Astrocyte (in vitro differentiated cells and primary cell): ENCODE measurements around the gene HELQ. TPM values are rescaled to one million over a fixed set of nuclear protein-coding genes. Genes with fewer than 3 reads are reported as not detected.
A peak's percentile ranks its signal among the peaks of the same experiment; 100 is the strongest.

ENCODE experiments used
- DNase-seq: peaks from one replicate; pipeline ENCODE4 v3.0.0-alpha.2; 2010; ENCODE audit warnings: low read depth
- FAIRE-seq: peaks from 2 replicates; lab custom pipeline; 2011; peaks lifted over from hg19 to GRCh38; lab: Jason Lieb, UNC
- H2AFZ ChIP-seq: 2 replicates; pipeline ENCODE4 v1.6.0; 2012; ENCODE audit warnings: low read depth, low read length, inconsistent platforms
- H3K27ac ChIP-seq: 2 replicates; pipeline ENCODE4 v1.5.1; 2011; ENCODE audit warnings: low read depth, low read length, inconsistent platforms
- H3K27me3 ChIP-seq: 2 replicates; pipeline ENCODE4 v1.6.0; 2011; ENCODE audit warnings: low read length, inconsistent platforms; ENCODE audit not compliant: insufficient read depth
- H3K36me3 ChIP-seq: 2 replicates; pipeline ENCODE4 v1.5.1; 2011; ENCODE audit warnings: low read length, inconsistent platforms; ENCODE audit not compliant: insufficient read depth
- H3K4me1 ChIP-seq: 2 replicates; pipeline ENCODE4 v1.5.1; 2011; ENCODE audit warnings: low read length, inconsistent platforms; ENCODE audit not compliant: insufficient read depth
- H3K4me2 ChIP-seq: 2 replicates; pipeline ENCODE4 v1.6.0; 2012; ENCODE audit warnings: low read length, inconsistent platforms
- H3K4me3 ChIP-seq: 2 replicates; pipeline ENCODE4 v1.5.1; 2011; ENCODE audit warnings: low read depth, mild to moderate bottlenecking, low read length, inconsistent platforms; ENCODE audit not compliant: insufficient read depth
- H3K79me2 ChIP-seq: 2 replicates; pipeline ENCODE4 v1.6.0; 2012; ENCODE audit warnings: mild to moderate bottlenecking, low read length, inconsistent platforms; ENCODE audit not compliant: insufficient read depth
- H3K9ac ChIP-seq: 2 replicates; pipeline ENCODE4 v1.6.0; 2012; ENCODE audit warnings: mild to moderate bottlenecking, low read length, inconsistent platforms
- H3K9me3 ChIP-seq: 2 replicates; pipeline ENCODE4 v1.5.1; 2012; ENCODE audit warnings: low read depth, mild to moderate bottlenecking, low read length, inconsistent platforms; ENCODE audit not compliant: insufficient read depth
- H4K20me1 ChIP-seq: 2 replicates; pipeline ENCODE4 v1.6.0; 2012; ENCODE audit warnings: low read length, inconsistent platforms; ENCODE audit not compliant: insufficient read depth
- H3K27ac Mint-ChIP-seq: one replicate; pipeline ENCODE4 v1.8.0; 2021; ENCODE audit warnings: mild to moderate bottlenecking, mixed read lengths; ENCODE audit not compliant: unreplicated experiment
- H3K27me3 Mint-ChIP-seq: one replicate; pipeline ENCODE4 v1.8.0; 2021; ENCODE audit warnings: low read depth, mixed read lengths; ENCODE audit not compliant: unreplicated experiment
- H3K36me3 Mint-ChIP-seq: one replicate; pipeline ENCODE4 v1.8.0; 2021; ENCODE audit warnings: low read depth, mixed read lengths; ENCODE audit not compliant: unreplicated experiment
- H3K4me1 Mint-ChIP-seq: one replicate; pipeline ENCODE4 v1.8.0; 2021; ENCODE audit warnings: low read depth, mixed read lengths; ENCODE audit not compliant: unreplicated experiment
- H3K4me3 Mint-ChIP-seq: one replicate; pipeline ENCODE4 v1.8.0; 2021; ENCODE audit warnings: mild to moderate bottlenecking, moderate library complexity, mixed read lengths; ENCODE audit not compliant: unreplicated experiment
- H3K9me3 Mint-ChIP-seq: one replicate; pipeline ENCODE4 v1.8.0; 2021; ENCODE audit warnings: mild to moderate bottlenecking, mixed read lengths; ENCODE audit not compliant: unreplicated experiment
- CTCF ChIP-seq: IDR thresholded peaks from 2 replicates; pipeline ENCODE4 v1.5.1; 2011; ENCODE audit warnings: low read depth, mild to moderate bottlenecking, inconsistent platforms, low read length, moderate library complexity; ENCODE audit not compliant: insufficient read depth
- EZH2 ChIP-seq: IDR thresholded peaks from 2 replicates; pipeline ENCODE4 v1.6.1; 2012; ENCODE audit warnings: mild to moderate bottlenecking, low read length, inconsistent platforms; ENCODE audit not compliant: insufficient read depth
- total RNA-seq: library from RNA; stranded (reverse); gene quantifications from 2 replicates; pipeline ENCODE4 v1.2.1, GENCODE V29; 2021

HELQ gene
- total RNA-seq, 1 donor from 2014 or later: 9.4 TPM

- no peak for TF ChIP-seq EZH2
- no peak for TF ChIP-seq CTCF
- H3K79me2 ChIP-seq: no peaks in the 10 kb centered on the region
- Mint-ChIP-seq H3K9me3 (no peaks in the 10 kb centered on the region), H3K36me3 (no peaks in the 10 kb centered on the region), H3K4me1 (peaks cover 8% of the 10 kb centered on the region), H3K4me3 (no peak overlapping the region), H3K27me3 (peaks cover 5% of the 10 kb centered on the region), H3K27ac (no peak overlapping the region)
- no peak for FAIRE-seq
- no peaks in the 10 kb centered on the region for H3K9me3 ChIP-seq
- no peaks in the 10 kb centered on the region for H3K36me3 ChIP-seq
- DNase-seq: peak; percentile 33
- no peak overlapping the region for H3K27ac ChIP-seq
- H2AFZ ChIP-seq: no peak overlapping the region
- no peak overlapping the region for H3K4me3 ChIP-seq
- no peaks in the 10 kb centered on the region for H4K20me1 ChIP-seq
- peaks cover 4% of the 10 kb centered on the region for H3K4me1 ChIP-seq
- no peaks in the 10 kb centered on the region for H3K27me3 ChIP-seq
- no peak overlapping the region for H3K4me2 ChIP-seq
- no peak overlapping the region for H3K9ac ChIP-seq
Measured at GRCh38 chr4:83370640-83370906, 85.0 kb downstream of the HELQ start.

- H3K27ac Mint-ChIP-seq: peak overlapping the region; percentile 21
- TF ChIP-seq EZH2 (no peak), CTCF (no peak)
Measured at GRCh38 chr4:83369831-83370639, 85.6 kb downstream of the HELQ start.

GRCh38 chr4:83364312-83364711 lies 91.3 kb downstream of the HELQ start:
- H2AFZ ChIP-seq: no peak overlapping the region
- H3K9me3 ChIP-seq: no peaks in the 10 kb centered on the region
- no peak overlapping the region for H3K4me3 ChIP-seq
- H3K4me3 Mint-ChIP-seq: no peak overlapping the region
- H3K27me3 Mint-ChIP-seq: peaks cover 5% of the 10 kb centered on the region
- no peaks in the 10 kb centered on the region for H3K36me3 ChIP-seq
- H3K9ac ChIP-seq: no peak overlapping the region
- H3K4me2 ChIP-seq: no peak overlapping the region
- peaks cover 2% of the 10 kb centered on the region for H3K4me1 Mint-ChIP-seq
- no peak overlapping the region for H3K27ac ChIP-seq
- H3K27me3 ChIP-seq: no peaks in the 10 kb centered on the region
- no peaks in the 10 kb centered on the region for H3K9me3 Mint-ChIP-seq
- H3K4me1 ChIP-seq: no peaks in the 10 kb centered on the region
- TF ChIP-seq EZH2 (no peak), CTCF (no peak)
- no peak overlapping the region for H3K27ac Mint-ChIP-seq
- H3K36me3 Mint-ChIP-seq: no peaks in the 10 kb centered on the region
- H3K79me2 ChIP-seq: no peaks in the 10 kb centered on the region
- H4K20me1 ChIP-seq: no peaks in the 10 kb centered on the region
- DNase-seq (no peak), FAIRE-seq (no peak)

More at GRCh38 chr4:83369831-83370639, 85.6 kb downstream of the HELQ start:
- no peaks in the 10 kb centered on the region for H3K36me3 Mint-ChIP-seq
- H3K27ac ChIP-seq: no peak overlapping the region
- peaks cover 4% of the 10 kb centered on the region for H3K4me1 ChIP-seq
- no peak for DNase-seq
- H3K4me3 Mint-ChIP-seq: no peak overlapping the region
- H4K20me1 ChIP-seq: no peaks in the 10 kb centered on the region
- H3K4me3 ChIP-seq: no peak overlapping the region
- H3K27me3 Mint-ChIP-seq: peaks cover 5% of the 10 kb centered on the region
- FAIRE-seq: no peak
- H3K9me3 ChIP-seq: no peaks in the 10 kb centered on the region
- H3K9ac ChIP-seq: no peak overlapping the region
- no peak overlapping the region for H2AFZ ChIP-seq
- H3K4me1 Mint-ChIP-seq: peaks cover 8% of the 10 kb centered on the region
- no peaks in the 10 kb centered on the region for H3K79me2 ChIP-seq
- no peak overlapping the region for H3K4me2 ChIP-seq
- H3K9me3 Mint-ChIP-seq: no peaks in the 10 kb centered on the region
- no peaks in the 10 kb centered on the region for H3K27me3 ChIP-seq
- no peaks in the 10 kb centered on the region for H3K36me3 ChIP-seq
